T-helper 1 cell treated with Interleukin-12 subunit alpha and Interleukin-12 subunit beta and Interleukin-4 antibody, amounts not matched to agents 30 μg/mL and 1 μg/mL, for 36 hours (primary cell): Measurements from ENCODE around the gene KMT5B.
"Not testable (repeated sequence)": the region's sequence is repeated elsewhere in the genome, so short reads cannot be mapped to it uniquely, and the experiment has no call there.

Experiments
- H3K27ac Mint-ChIP-seq: one replicate; pipeline ENCODE4 v1.8.0; 2021; ENCODE audit warnings: mild to moderate bottlenecking, mixed read lengths
- H3K27me3 Mint-ChIP-seq: one replicate; pipeline ENCODE4 v1.8.0; 2021; ENCODE audit warnings: low read depth, mixed read lengths
- H3K36me3 Mint-ChIP-seq: one replicate; pipeline ENCODE4 v1.8.0; 2021; ENCODE audit warnings: low read depth, mixed read lengths
- H3K4me1 Mint-ChIP-seq: one replicate; pipeline ENCODE4 v1.8.0; 2021; ENCODE audit warnings: low read depth, mixed read lengths
- H3K4me3 Mint-ChIP-seq: one replicate; pipeline ENCODE4 v1.8.0; 2021; ENCODE audit warnings: mild to moderate bottlenecking, moderate library complexity, mixed read lengths
- H3K9me3 Mint-ChIP-seq: one replicate; pipeline ENCODE4 v1.8.0; 2021; ENCODE audit warnings: mixed read lengths

Gene KMT5B

GRCh38 chr11:68213135-68213515, at the start of gene KMT5B:
Gene KMT5B, minus strand, starts transcription at chr11:68213296. Its CDS starts 23,220 bp downstream, at chr11:68190076.
- Mint-ChIP-seq H3K27me3 (peaks cover 28% of the 10 kb centered on the region), H3K36me3 (peaks cover 3% of the 10 kb centered on the region), H3K4me1 (peaks cover 33% of the 10 kb centered on the region), H3K27ac (peak within 1 kb of the TSS; percentile 92), H3K9me3 (no peaks in the 10 kb centered on the region), H3K4me3 (peak within 1 kb of the TSS; percentile 96)

- Mint-ChIP-seq H3K36me3 (peaks cover 27% of the 10 kb centered on the region), H3K27me3 (no peaks in the 10 kb centered on the region), H3K9me3 (no peaks in the 10 kb centered on the region), H3K4me1 (peaks cover 3% of the 10 kb centered on the region), H3K27ac (no peak overlapping the region), H3K4me3 (no peak overlapping the region)
These were observed 49.4 kb upstream of the KMT5B start for GRCh38 chr11:68262544-68262827.

- Mint-ChIP-seq H3K4me3 (no peak overlapping the region), H3K27me3 (no peaks in the 10 kb centered on the region), H3K4me1 (peaks cover 4% of the 10 kb centered on the region), H3K27ac (no peak overlapping the region), H3K36me3 (peaks cover 27% of the 10 kb centered on the region), H3K9me3 (no peaks in the 10 kb centered on the region)
These were observed 48.9 kb upstream of the KMT5B start for GRCh38 chr11:68261749-68262543.

DNA sequence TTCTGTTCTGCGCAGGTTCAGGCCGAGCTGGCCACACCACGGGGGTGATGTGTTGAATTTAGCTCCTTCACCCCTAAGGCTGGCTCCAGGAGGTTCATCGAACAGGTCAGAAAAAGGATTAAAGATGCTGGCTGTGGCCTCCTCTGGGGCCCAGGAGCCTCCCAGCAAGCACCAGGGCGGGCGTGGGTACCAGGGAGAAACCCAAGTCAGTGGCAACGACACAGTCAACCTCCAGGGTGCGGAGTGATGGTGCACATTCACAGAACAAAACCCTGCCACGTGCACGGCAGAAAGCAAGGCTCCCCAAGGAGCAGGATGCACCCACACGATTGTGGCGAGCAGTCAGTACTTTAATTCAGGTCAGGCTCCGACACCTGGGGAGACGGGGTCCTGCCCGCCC, 47.9 kb upstream of the KMT5B start:
- Mint-ChIP-seq H3K27me3 (no peaks in the 10 kb centered on the region), H3K4me1 (peaks cover 4% of the 10 kb centered on the region), H3K36me3 (peaks cover 27% of the 10 kb centered on the region), H3K4me3 (no peak overlapping the region), H3K9me3 (no peaks in the 10 kb centered on the region), H3K27ac (no peak overlapping the region)

DNA sequence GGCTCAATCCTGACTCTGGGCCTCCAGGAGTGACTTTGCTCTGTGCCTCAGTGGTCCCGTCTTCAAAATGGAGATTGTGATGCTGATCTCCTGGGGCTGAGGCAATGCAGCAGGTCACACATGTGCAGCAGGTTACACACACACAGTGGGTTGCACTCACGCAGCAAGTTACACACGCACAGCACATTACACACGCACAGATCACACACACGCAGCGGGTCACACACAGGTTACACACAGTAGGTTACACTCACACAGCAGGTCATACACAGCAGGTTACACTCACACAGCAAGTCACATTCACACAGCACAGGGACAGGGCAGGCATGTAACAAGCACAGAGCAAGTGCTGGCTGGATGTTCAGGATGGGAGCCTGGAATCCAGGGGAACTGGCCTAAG, 47.4 kb upstream of the KMT5B start:
- Mint-ChIP-seq H3K36me3 (peaks cover 23% of the 10 kb centered on the region), H3K9me3 (no peaks in the 10 kb centered on the region), H3K27ac (no peak overlapping the region), H3K4me1 (peaks cover 4% of the 10 kb centered on the region), H3K27me3 (no peaks in the 10 kb centered on the region), H3K4me3 (no peak overlapping the region)

DNA sequence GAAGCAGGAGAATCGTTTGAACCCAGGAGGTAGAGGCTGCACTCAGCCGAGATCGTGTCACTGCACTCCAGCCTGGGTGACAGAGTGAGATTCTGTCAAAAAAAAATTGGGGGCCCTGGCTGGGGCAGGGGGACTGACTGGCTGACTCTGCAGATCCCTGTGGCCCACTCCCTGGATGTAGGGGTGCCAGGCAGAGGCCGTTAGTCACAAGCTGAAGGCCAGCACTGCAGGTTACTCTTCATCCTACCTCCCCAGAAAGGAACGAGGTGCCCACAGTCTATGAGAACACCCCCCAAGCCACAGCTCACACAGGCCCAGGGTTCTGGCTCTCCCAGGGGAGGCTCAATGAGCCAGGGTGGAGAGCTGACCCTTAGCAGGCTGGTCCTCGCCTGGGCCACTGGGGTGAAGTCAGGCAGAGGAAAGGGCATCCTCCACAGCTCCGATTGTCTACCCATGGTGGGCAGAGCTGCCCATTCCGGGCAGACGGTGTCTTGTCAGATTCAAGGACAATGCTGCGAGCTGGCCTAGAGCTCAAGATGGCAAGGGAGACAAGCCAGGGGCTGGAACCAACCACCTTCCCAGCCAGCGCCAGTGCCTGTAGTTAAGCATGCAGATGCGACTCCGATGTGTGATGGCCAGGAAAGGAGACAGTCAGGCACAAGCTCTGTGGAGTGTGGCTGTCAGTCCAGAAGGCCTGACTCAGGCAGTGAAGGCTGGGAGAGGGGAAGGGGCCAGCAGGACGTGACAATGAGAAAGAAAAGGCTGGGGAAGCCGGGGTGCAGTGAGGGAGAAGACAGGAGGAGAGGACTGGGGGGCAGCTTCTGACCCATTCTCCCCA, 46.2 kb upstream of the KMT5B start:
- H3K4me1 Mint-ChIP-seq = peaks cover 4% of the 10 kb centered on the region
- peaks cover 16% of the 10 kb centered on the region for H3K36me3 Mint-ChIP-seq
- H3K27ac Mint-ChIP-seq = no peak overlapping the region
- H3K4me3 Mint-ChIP-seq = no peak overlapping the region
- no peaks in the 10 kb centered on the region for H3K27me3 Mint-ChIP-seq
- no peaks in the 10 kb centered on the region for H3K9me3 Mint-ChIP-seq

DNA sequence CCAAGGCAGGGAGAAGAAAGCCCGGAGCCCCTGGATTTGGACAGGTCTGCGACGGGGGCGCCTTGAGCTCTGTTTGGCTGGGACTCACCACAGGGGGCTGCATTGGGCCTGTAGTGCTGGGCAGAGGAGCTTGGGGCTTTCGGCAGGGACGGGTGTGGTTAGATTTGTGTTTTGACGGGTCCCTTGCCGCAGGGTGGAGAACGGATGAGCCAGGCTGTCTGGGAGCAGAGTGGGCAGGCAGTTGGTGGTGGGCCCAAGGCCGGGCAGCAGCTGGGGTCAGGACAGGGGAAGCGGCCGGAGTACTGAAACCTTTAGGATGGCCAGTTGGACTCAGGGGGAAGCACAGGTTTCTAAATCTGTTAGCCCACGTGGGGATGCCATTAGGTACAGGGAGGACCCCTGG, 45.3 kb upstream of the KMT5B start:
- Mint-ChIP-seq H3K9me3 (no peaks in the 10 kb centered on the region), H3K27me3 (no peaks in the 10 kb centered on the region), H3K36me3 (peaks cover 9% of the 10 kb centered on the region), H3K27ac (no peak overlapping the region), H3K4me3 (no peak overlapping the region), H3K4me1 (peaks cover 4% of the 10 kb centered on the region)

GRCh38 chr11:68257477-68258362, 44.6 kb upstream of the KMT5B start:
- Mint-ChIP-seq H3K9me3 (no peaks in the 10 kb centered on the region), H3K27ac (peak overlapping the region; percentile 65), H3K27me3 (no peaks in the 10 kb centered on the region), H3K4me3 (no peak overlapping the region), H3K36me3 (peaks cover 9% of the 10 kb centered on the region), H3K4me1 (peaks cover 4% of the 10 kb centered on the region)

GRCh38 chr11:68256331-68256741, 43.2 kb upstream of the KMT5B start:
- peaks cover 1% of the 10 kb centered on the region for H3K9me3 Mint-ChIP-seq
- peaks cover 4% of the 10 kb centered on the region for H3K36me3 Mint-ChIP-seq
- H3K27me3 Mint-ChIP-seq = no peaks in the 10 kb centered on the region
- peaks cover 4% of the 10 kb centered on the region for H3K4me1 Mint-ChIP-seq
- H3K4me3 Mint-ChIP-seq = no peak overlapping the region
- no peak overlapping the region for H3K27ac Mint-ChIP-seq

- Mint-ChIP-seq H3K4me3 (no peak overlapping the region), H3K36me3 (peaks cover 2% of the 10 kb centered on the region)
These were observed 42.4 kb upstream of the KMT5B start for GRCh38 chr11:68255526-68255925.

GRCh38 chr11:68254421-68254820, 41.3 kb upstream of the KMT5B start:
- peaks cover 18% of the 10 kb centered on the region for H3K9me3 Mint-ChIP-seq
- peaks cover 2% of the 10 kb centered on the region for H3K4me1 Mint-ChIP-seq
- no peak overlapping the region for H3K27ac Mint-ChIP-seq

More at GRCh38 chr11:68255526-68255925, 42.4 kb upstream of the KMT5B start:
- no peaks in the 10 kb centered on the region for H3K27me3 Mint-ChIP-seq
- peaks cover 7% of the 10 kb centered on the region for H3K9me3 Mint-ChIP-seq
- H3K27ac Mint-ChIP-seq = no peak overlapping the region
- H3K4me1 Mint-ChIP-seq = peaks cover 4% of the 10 kb centered on the region

GRCh38 chr11:68251765-68252164, 38.7 kb upstream of the KMT5B start:
- Mint-ChIP-seq H3K27ac (no peak overlapping the region), H3K4me3 (no peak overlapping the region), H3K27me3 (peaks cover 4% of the 10 kb centered on the region), H3K36me3 (peaks cover 4% of the 10 kb centered on the region), H3K9me3 (peaks cover 24% of the 10 kb centered on the region), H3K4me1 (no peaks in the 10 kb centered on the region)

More at GRCh38 chr11:68254421-68254820, 41.3 kb upstream of the KMT5B start:
- Mint-ChIP-seq H3K4me3 (no peak overlapping the region), H3K27me3 (peaks cover 4% of the 10 kb centered on the region), H3K36me3 (peaks cover 4% of the 10 kb centered on the region)

DNA sequence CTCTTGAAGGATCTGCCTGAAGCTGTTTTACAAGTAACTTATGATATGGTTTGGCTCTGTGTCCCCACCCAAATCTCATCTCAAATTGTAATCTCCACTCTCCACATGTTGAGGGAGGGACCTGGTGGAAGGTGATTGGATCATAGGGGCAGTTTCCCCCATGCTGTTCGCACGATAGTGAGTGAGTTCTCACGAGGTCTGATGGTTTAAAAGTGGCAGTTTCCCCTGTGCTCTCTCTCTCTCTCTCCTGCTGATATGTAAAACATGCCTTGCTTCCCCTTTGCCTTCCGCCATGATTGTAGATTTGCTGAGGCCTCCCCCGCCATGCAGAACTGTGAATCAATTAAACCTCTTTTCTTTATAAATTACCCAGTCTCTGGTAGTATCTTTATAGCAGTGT, 31.8 kb upstream of the KMT5B start:
- H3K27ac Mint-ChIP-seq, H3K4me3 Mint-ChIP-seq, H3K4me1 Mint-ChIP-seq, H3K36me3 Mint-ChIP-seq: not testable (repeated sequence)
- Mint-ChIP-seq H3K9me3 (peaks cover 11% of the 10 kb centered on the region), H3K27me3 (peaks cover 13% of the 10 kb centered on the region)

- not testable (repeated sequence) for H3K9me3 Mint-ChIP-seq, H3K4me1 Mint-ChIP-seq
These were observed 30.8 kb upstream of the KMT5B start for GRCh38 chr11:68243847-68244246.

More at GRCh38 chr11:68243847-68244246, 30.8 kb upstream of the KMT5B start:
- peaks cover 13% of the 10 kb centered on the region for H3K27me3 Mint-ChIP-seq
- not testable (repeated sequence) for H3K4me3 Mint-ChIP-seq, H3K27ac Mint-ChIP-seq, H3K36me3 Mint-ChIP-seq
